ENCODE results near the gene PLPP4.

DNA sequence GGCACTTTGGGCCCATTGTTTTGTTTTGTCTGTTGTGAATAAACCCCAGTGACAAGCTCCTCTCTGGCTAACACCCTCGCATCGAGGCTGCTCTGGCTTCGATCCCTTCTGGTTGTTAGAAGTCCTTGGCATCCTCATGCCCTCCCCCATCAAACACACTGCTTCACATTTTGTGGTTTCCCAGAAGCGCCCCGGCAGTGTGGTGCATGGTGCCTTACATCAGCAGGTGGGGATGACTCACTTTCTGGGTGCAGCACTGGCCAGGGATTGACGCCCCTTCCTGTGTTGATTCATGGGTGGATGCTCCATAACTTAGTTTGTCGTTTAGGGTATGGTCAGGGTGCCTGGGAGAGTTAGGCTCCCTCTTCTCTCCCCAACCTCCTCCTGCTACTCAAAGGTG is 51.4 kb downstream of the PLPP4 start:
- TF ChIP-seq, protein P1, sequence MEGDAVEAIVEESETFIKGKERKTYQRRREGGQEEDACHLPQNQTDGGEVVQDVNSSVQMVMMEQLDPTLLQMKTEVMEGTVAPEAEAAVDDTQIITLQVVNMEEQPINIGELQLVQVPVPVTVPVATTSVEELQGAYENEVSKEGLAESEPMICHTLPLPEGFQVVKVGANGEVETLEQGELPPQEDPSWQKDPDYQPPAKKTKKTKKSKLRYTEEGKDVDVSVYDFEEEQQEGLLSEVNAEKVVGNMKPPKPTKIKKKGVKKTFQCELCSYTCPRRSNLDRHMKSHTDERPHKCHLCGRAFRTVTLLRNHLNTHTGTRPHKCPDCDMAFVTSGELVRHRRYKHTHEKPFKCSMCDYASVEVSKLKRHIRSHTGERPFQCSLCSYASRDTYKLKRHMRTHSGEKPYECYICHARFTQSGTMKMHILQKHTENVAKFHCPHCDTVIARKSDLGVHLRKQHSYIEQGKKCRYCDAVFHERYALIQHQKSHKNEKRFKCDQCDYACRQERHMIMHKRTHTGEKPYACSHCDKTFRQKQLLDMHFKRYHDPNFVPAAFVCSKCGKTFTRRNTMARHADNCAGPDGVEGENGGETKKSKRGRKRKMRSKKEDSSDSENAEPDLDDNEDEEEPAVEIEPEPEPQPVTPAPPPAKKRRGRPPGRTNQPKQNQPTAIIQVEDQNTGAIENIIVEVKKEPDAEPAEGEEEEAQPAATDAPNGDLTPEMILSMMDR (IDR thresholded peaks at IDR 0.05; ENCODE audit: low read depth, low read length, poor library complexity, severe bottlenecking): no peak
- TF ChIP-seq EZH2phosphoT487 (IDR thresholded peaks at IDR 0.05; ENCODE audit: borderline replicate concordance, low read length): no peak
